Measurements from ENCODE around the gene PTGFRN.

The PTGFRN gene

DNA sequence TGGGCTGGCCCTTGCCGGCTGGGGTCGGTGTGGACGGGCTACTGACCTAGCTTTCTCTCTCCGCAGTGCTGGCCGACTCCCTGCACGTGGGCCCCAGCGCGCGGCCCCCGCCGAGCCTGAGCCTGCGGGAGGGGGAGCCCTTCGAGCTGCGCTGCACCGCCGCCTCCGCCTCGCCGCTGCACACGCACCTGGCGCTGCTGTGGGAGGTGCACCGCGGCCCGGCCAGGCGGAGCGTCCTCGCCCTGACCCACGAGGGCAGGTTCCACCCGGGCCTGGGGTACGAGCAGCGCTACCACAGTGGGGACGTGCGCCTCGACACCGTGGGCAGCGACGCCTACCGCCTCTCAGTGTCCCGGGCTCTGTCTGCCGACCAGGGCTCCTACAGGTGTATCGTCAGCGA is 34.9 kb downstream of the PTGFRN start:
- no peak for DNase-seq (ENCODE audit: low spot score)

DNA sequence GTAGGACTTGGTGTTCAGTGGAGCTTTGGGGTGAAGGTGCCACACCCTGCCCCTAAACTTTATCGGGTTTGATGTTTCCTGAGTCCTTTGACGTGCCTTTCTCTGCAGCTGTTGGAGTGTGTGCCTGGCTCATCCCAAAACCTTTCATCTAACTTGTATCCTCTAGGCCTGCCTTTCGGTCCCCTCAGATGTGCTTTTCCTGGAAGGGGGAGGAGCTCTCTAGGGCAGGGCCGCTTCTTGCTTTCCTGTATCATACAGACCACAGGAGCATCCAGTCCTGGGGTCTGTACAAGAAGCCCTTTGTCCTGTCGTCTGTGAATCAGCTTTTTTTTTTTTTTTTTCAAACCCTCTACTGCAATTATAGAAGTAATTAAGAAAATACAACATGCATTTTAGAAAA is 35.7 kb downstream of the PTGFRN start:
- peak; percentile 97 for DNase-seq (ENCODE audit: low spot score)

DNA sequence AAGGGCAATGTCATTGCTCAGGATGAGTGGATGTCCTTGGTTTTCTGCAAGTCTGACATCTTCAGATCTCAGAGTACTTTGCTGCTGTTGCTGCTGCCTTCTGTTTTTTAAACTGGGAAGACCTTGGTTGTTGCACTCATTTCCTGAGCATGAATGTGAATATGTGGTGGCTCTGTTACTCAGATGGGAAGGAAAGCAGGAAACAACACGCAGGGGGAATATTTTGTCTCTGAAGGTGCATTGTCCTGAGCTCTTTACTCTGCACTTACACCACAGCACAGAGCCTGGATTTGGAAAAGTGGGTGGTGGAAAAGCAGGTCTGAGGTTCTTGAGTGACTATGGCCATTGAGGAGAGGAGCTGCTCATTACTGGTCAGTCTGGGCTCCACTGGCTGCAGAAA is 36.3 kb downstream of the PTGFRN start:
- no peak for DNase-seq (ENCODE audit: low spot score)

DNA sequence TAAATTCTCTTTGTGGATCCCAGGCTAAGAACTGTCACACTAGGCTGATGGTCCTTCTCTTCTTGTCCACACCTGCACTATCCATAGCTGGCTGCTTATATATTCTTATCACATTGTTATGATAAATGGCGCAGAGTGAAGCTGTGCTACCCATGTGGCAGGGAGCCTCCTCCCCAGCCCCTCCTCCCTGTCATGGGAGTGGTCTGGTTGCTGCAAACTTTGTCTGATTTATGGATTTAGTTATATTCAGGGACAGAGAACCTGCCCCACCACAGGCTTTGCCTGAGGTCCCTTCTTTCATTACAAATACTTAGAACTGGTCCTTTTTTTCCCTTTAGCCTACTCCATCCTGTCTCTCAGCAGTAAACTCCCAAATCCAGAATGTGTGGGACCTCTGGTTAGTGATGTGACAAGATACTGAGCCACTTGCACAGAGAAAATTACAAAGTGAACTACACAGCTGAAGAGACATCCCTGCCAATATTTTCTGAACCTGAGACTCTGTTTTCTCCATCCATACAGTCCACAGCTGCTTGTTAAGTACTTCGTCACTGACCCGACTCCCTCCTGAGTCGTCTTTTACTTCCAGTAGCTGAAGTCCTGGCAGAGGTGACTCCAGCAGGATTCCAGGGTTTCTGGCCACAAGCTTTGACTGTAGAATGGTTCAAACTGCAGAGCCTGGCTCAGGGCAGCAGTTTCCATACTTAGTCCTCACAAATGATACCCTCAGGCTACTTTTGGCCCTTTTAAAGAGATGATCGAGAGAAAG is 37.6 kb downstream of the PTGFRN start:
- DNase-seq (ENCODE audit: low spot score), result no peak

DNA sequence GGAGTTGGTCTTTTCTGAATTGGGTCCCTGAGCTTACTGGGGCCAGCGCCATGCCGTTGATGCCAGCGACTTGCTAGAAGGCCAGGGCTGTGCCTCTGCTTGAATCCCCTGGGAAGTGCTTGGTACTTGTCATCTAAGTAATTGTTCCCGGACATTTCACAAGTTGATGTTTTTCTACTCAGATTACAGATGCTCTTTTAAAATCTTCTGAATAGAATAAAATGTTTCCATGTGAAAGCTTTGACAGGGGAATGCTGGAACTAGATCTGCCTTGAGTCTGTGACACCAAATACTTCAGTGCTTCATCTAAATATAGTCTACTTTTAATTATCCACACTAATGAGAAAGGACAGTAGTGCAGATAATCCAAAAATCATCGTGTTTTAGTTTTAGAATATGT is 38.3 kb downstream of the PTGFRN start:
- DNase-seq (ENCODE audit: low spot score), result no peak

DNA sequence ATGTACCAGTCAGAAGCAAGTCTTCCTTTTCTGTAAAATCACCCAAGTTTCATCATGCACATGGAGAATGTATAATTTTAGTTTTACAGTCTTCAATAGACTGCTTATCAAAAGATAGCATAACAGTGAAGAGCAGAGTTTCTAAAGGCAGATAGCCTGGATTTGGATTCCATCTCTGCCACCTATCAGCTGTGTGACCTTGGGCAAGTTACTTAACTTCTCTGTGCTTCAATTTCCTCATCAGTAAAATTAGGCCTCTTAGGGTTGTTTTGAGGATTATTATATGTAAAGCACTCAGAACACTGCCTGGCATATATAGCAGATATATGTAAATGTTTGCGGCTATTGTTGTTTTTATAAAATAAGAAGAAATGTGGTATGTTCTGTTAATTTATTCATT is 38.9 kb downstream of the PTGFRN start:
- no peak for DNase-seq (ENCODE audit: low spot score)

DNA sequence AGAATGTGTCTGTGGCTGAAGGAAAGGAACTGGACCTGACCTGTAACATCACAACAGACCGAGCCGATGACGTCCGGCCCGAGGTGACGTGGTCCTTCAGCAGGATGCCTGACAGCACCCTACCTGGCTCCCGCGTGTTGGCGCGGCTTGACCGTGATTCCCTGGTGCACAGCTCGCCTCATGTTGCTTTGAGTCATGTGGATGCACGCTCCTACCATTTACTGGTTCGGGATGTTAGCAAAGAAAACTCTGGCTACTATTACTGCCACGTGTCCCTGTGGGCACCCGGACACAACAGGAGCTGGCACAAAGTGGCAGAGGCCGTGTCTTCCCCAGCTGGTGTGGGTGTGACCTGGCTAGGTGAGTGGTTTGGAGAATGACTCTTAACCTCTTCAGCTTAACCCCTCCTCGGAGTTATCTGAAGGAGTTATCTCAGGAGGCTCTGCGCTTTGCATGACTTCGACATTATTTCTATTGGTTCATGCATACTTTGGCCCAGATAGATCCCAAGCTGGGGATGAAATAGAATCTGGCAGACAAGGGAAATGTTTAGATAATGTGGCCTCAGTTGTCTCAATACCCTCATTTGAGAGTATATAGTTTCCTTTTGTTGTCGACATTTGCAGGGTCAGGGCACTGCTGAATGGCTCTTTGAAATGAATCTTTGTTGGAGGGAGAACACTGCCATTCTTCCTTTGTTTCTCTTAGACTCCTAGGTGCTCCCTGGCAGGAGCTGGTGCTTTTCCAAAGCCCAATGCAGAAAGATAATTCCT is 39.7 kb downstream of the PTGFRN start:
- no peak for DNase-seq (ENCODE audit: low spot score)

DNA sequence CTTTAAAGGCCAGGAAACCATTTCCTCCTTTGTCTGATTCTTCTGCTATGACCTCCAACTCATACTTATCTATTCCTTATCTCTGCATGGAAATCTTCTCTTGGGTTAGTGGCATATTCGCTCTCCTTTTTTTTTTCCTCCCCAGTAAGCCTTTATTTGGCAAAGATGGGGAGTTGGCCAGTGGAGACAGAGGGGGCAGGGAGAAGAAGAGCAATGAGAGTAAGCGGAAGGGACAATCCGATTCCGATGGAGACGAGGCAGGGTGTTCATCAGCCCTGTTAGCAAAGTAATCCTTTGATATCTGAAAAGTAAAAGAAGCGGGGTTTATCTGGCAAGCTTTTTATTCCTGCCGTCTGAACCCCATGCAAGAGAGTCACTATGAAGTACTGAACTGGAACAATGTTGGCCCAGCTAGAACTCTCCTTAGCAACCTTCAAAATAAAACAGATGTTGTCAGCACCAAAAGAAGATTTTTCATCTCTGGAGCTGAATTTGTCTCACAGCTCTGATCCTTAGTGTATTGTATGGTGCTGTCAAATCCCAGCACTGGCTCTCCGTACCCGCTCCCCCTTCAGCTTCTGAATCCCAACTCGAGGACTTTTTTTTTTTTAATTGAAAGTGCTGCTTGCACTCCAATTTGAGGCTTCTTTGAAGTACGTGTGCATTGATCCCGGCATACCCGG is 40.9 kb downstream of the PTGFRN start:
- no peak for DNase-seq (ENCODE audit: low spot score)

DNA sequence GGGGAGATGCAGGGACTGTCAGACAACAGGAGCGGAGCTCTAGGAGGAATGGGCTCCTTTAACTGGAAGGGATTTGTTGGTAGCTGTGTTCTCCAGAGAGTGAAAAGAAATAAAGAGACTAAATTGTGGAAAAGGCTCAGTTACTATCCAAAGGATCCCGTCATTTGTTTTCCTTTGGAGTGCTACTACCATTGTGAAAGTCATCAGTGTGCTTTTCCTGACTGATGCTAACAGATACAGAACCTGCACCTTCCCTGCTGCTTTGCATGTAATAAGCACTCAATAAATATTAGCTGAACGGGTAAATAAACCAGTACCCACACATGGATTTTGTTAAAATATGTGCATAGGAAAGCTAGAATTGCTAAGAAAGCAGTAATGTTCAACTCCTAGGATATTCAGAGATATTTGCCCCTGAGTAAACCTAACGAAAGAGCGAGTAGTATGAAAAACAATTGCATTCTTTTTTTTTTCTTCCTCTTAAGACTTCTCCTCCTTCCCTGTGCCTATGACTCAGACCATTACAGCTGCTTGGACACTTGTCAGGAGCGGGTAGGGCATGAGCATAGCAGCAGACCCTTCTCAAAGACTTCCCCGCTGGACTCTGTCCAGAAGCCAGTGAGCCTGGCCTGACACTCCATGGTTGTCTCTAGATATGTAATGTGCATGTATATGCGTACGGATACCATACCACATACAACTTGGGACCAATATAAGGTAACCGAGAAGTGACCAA is 41.7 kb downstream of the PTGFRN start:
- no peak for DNase-seq (ENCODE audit: low spot score)

DNA sequence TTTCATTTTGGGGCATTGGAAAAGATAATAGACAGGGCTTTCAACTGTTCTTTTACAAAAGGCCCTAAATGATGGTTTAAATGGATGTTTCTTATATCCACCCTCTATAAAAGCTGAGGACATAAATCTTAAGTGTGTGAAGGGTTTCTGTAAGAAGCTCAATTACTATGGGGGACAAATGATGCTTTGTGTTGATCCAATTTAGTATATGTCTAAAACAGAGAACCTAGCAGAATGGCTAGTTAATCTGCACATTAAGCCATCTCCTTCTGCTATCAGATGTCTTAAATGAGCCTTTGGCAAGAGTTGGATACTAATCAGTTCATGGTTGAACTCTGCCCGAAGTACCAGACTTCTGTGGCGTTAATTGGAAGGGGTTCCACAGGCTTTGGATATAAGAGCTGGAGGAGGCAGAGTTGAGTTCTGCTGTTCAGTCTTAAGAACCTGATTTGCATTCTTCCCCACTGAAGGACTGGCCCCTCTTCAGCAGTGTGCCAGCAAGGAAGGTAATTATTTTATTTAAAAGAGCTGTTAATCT is 43.1 kb downstream of the PTGFRN start:
- no peak for DNase-seq (ENCODE audit: low spot score)

DNA sequence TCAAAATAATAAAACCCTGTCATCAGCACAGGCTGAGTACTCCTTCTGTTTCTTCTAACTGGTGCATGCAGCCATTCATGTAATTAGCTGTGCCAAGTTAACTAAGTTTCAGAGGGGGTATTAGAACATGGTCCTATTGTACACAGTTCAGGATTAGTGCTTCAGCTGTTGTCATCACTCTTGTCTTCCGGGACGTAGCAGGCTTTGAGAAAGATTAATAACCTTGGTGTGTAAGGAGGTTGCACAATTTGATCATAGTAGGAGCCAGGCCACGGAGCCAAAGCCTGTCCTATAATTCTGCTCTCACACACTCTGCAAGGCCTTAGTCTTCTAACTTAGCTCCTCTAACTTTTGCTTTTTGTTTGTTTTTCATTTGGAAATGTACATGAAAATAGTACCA is 44.7 kb downstream of the PTGFRN start:
- no peak for DNase-seq (ENCODE audit: low spot score)

DNA sequence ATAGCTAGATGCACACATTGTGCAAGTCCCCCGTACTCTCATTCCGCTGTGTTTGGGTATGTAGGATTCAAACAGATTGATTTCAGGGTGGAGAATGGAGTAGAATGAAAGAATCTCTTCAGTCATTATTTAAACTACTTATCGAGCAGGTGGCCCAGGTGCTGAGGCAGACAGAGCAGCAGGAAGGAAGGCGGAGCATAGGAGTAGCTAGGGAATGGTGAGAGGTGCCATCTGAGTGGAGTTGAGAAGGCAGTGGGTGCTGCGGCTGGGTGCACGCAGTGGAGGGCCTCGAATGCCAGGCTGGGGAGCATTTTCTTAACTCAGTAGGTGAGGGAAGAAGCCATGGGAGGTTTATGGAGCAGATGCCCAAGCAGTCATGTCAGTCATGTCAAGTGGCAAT is 46.7 kb downstream of the PTGFRN start:
- no peak for DNase-seq (ENCODE audit: low spot score)

DNA sequence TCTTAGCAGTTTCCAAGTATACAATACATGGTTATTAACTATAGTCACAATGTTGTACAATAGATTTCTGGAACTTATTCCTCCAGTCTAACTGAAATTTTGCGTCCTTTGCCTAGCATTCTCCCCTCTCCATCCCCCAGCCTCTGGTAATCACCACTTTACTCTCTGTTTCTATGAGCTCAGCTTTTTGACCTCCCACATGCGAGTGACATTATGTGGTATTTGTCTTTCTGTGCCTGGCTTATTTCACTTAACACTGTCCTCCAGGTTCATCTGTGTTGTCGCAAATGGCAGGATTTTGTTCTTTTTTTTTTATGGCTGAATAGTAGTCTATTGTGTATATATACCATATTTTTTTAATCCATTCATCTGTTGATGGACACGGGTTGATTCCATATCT is 47.9 kb downstream of the PTGFRN start:
- DNase-seq (ENCODE audit: low spot score), result no peak

DNA sequence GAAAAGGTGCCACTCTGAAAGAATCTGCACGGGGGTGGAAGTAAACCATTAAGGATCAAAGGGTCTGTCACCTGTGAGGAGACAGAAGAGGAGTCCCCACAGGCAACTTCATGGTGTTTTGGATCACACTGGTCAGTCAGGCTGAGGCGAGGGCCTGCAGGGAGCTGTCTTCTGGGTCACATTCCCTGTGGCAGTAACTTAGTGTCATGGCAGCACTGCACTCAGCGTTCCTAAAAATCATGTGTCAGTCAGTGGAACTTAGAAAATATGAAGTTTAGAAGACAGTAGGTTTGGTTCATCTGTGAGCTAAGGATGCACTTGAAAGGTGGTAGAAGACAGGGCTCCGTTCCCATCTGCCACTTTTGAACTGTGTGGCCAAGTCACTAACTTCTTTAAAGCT is 48.4 kb downstream of the PTGFRN start:
- DNase-seq (ENCODE audit: low spot score), result no peak

DNA sequence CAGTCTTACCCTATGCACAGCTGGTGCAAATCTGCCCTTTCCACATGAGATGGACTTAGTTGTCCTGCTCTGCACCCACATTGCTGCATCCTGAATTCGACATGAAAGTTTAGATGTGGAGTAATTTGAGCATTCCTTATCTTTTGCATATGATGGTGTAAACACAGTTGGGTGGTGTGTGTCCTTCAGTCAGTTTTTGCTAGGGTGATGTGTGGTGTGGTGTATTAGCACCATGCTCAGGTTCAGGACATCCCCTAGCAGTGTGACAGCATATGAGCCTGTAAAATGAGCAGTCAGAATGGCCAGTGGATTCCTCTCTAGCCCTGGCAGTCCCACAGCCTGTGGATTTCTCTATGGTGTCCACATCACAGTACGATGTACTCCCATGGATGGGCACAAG is 49.3 kb downstream of the PTGFRN start:
- DNase-seq (ENCODE audit: low spot score), result no peak

DNA sequence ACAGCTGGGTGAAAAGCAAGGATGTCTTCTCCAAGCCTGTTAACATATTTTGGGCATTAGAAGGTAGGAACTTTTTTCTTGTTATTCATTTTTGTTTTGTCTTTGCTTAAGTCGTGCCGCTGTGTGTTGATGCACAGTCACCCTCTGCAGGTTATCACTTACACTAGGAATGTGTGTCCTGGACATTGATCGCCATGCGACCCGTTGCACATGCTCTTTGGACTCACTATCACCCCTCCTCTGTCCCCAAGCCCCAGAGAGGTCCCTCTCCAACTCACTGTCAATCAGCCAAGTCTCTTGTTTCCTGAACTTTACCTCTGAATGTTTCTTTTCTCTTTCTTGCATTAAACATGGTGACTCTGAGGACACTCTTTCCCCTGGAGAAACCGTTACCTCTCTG is 51.9 kb downstream of the PTGFRN start:
- DNase-seq (ENCODE audit: low spot score), result no peak

DNA sequence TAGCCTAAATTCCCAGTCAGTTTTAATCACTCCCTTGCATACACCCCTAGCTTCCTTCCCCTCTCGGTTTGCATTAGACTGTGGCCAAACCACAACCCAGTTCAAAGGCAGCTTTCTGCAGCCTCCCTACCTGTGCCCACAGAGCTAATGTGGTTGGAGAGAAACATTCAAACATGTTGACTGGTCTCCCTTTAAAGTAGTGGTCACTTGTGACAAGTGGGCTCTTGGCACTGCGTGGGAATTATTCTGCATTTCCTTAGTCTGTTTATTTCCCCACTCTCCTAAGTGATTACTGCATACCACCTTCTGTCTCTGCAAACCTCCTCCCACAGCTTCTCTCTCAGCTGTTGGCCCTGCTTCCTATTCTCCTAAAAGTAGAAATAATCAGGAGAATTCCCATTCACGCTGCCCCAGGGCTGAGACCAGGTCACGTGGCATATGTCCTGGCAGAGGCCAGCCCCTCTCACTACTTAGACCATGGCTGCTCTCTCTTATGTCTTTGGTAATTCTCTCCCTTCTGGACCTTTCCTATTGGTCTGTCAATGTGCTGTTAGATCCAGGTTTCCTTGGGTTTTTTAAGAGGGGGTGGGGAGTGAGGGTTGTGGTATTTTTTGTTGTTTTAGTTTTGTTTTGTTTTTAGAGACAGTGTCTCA is 53.4 kb downstream of the PTGFRN start:
- DNase-seq (ENCODE audit: low spot score), result peak; percentile 89

DNA sequence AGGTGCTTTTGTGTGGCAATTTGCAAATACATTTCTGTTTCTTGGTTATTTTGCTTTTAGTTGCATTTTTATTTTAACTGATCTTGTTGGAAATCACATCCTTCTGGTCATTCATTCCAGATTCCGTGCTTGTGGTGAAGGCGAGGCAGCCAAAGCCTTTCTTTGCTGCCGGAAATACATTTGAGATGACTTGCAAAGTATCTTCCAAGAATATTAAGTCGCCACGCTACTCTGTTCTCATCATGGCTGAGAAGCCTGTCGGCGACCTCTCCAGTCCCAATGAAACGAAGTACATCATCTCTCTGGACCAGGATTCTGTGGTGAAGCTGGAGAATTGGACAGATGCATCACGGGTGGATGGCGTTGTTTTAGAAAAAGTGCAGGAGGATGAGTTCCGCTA is 57.1 kb downstream of the PTGFRN start:
- no peak for DNase-seq (ENCODE audit: low spot score)

DNA sequence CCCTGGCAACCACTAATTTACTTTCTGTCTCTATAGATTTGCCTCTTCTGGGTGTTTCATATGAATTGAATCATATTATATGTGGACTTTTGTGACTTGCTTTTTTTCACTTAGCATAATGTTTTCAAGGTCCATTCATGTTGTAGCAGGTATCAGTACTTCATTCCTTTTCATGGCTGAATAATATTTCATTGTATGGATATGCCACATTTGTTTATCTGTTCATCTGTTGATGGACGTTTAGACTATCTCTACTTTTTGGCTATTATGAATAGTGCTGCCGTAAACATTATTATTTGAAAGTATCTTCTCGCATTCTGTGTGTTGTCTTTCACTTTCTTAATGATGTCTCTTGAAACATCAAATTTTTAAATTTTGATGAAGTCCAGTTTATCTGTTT is 59.0 kb downstream of the PTGFRN start:
- no peak for DNase-seq (ENCODE audit: low spot score)

DNA sequence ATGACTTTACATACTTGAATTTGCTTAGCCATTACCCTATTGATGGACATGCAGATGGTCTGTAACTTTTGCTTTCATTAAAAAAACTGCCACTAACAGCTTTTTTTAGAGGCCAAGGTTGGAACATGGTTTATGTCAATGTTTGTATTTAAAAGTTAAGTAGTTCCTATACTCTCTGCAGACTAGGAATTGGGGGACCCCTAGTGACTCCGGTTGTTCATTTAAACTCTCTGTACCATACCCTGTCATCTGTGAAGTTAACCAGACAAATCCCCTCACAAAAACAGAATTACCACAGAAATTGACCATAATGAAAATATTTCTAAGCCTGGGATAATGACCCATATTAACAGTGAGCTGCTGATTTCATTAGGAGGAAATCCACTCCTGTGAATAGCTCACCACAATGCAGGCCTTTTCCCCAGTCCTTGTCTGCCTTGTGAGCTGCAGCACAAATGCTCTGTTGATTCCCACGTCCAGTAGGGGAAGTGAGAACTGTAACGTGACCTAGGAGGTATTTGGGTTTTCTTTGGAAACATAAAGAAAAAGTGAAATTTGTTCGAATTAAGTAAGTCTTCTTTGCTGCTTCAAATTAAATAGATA is 61.6 kb downstream of the PTGFRN start:
- DNase-seq (ENCODE audit: low spot score), result no peak

DNA sequence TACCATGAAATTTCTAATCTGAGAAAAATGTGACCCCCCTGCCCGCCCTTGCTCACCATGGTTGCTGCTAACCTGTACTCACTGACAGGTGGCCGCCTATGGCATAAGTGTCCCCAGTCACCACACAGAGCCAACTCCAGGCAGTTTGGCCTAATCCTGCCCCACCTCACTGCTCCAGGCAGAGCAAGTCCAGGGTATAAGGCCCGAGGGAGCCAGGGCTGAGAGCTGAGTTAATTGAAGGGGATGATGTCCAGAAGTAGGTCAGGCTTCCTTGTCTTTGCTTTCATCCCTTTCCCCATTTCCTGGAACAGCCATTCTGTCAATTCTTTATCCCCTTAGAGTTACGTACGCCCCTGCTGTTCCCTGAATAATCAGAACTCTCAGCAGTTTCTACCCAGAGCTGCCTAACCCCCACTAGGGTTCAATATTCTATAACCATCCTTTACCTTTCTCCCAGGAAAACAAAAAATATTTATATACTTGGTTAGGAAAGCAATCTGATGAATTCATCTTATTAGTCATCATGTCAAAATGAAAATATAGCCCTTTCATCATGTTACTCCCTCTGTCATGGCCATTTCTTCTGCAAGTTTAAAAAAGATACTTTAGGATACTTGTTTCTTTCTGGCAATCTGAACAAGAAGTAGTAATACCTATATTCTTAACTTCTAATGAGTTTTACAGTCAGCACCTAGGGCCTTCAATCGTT is 62.4 kb downstream of the PTGFRN start:
- no peak for DNase-seq (ENCODE audit: low spot score)
